ENCODE data around the gene CILP2.

Gene CILP2

DNA sequence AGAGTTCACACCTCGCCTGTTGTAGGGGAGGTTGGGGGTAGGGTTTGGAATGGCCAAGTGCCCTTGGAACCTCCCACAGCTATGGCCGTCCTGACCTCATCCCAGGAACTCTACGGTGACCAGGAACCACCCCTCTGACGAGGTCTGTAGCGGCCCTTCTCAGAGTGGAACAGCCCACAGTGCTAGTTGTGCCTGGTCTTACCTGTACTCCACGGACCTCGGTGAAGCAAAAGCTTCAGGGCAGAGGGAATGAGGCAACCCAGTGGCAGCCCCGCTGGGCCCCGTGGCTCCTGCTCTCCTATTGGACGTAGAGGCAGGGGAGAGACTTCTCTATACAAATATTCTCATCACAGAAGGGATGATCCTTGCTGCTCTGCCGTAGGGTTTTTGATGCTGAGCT is 29.8 kb upstream of the CILP2 start:
- no peak overlapping the region for H3K4me3 ChIP-seq (ENCODE audit: low read depth, low read length)
- TF ChIP-seq, protein P1, sequence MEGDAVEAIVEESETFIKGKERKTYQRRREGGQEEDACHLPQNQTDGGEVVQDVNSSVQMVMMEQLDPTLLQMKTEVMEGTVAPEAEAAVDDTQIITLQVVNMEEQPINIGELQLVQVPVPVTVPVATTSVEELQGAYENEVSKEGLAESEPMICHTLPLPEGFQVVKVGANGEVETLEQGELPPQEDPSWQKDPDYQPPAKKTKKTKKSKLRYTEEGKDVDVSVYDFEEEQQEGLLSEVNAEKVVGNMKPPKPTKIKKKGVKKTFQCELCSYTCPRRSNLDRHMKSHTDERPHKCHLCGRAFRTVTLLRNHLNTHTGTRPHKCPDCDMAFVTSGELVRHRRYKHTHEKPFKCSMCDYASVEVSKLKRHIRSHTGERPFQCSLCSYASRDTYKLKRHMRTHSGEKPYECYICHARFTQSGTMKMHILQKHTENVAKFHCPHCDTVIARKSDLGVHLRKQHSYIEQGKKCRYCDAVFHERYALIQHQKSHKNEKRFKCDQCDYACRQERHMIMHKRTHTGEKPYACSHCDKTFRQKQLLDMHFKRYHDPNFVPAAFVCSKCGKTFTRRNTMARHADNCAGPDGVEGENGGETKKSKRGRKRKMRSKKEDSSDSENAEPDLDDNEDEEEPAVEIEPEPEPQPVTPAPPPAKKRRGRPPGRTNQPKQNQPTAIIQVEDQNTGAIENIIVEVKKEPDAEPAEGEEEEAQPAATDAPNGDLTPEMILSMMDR (IDR thresholded peaks at IDR 0.05; ENCODE audit: borderline replicate concordance, insufficient read depth, low read depth, low read length) = no peak

DNA sequence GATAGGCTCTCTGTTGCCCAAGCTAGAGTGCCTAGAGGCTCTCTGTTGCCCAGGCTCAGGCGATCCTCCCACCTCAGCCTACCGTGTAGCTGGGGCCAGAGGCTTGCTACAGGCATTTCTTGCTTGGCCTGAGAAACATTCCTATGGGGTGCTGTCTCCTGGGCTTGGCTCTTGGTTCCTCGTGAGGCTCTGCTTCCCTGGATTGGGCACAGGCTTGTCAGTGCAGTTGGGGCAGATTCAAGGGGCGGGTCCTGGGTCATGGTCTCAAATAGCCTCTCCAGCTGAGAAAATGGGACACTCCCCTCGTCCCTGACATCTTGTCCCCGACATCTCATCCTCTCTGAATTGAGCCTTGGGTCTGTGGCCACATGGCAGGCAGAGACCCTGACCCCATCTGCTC is 27.6 kb upstream of the CILP2 start:
- TF ChIP-seq, protein P1 (IDR thresholded peaks at IDR 0.05; ENCODE audit: borderline replicate concordance, insufficient read depth, low read depth, low read length) = no peak
- no peak overlapping the region for H3K4me3 ChIP-seq (ENCODE audit: low read depth, low read length)

DNA sequence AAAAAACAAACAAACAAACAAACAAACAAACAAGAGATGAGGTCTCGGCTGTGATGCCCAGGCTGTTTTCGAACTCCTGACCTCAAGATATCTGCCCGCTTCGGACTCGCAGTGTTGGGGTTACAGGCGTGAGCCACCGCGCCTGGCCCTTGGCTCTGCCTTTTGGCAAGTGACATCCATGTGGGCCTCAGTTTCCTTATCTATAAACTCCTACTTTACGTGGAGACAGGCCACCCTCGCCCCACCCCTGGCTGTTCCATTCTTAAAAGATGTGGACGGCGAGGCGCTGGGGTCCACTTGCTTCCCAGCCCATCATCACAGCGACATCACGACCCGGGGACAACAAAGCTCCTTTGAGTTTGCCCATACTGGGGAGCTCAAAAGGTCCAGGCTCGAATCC is 24.4 kb upstream of the CILP2 start:
- TF ChIP-seq, protein P1 (IDR thresholded peaks at IDR 0.05; ENCODE audit: borderline replicate concordance, insufficient read depth, low read depth, low read length) = no peak
- H3K4me3 ChIP-seq (ENCODE audit: low read depth, low read length) = no peak overlapping the region

DNA sequence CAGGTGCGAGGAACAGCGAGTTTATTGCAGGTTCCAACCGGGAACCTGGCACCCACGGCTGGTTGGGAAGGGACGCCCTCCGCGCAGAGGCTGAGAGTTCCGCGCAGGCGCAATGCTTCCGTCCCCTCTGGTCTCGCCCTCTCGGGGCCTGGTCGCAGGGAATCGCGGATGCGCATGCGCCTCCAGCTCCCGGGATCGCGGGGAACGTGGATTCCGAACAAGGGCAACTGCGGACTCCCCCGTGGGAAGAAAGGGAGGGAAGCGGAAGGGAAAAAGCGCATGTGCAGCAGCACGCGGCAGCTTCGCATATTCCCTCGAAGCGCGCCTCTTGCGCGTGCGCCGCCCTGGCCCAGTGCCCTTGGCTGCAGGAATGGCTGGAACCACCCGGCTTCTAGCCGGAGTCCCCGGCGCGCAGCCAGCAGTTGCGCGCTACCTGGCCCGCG is 23.8 kb upstream of the CILP2 start:
- no peak overlapping the region for H3K4me3 ChIP-seq (ENCODE audit: low read depth, low read length)
- TF ChIP-seq, protein P1 (IDR thresholded peaks at IDR 0.05; ENCODE audit: borderline replicate concordance, insufficient read depth, low read depth, low read length) = no peak

DNA sequence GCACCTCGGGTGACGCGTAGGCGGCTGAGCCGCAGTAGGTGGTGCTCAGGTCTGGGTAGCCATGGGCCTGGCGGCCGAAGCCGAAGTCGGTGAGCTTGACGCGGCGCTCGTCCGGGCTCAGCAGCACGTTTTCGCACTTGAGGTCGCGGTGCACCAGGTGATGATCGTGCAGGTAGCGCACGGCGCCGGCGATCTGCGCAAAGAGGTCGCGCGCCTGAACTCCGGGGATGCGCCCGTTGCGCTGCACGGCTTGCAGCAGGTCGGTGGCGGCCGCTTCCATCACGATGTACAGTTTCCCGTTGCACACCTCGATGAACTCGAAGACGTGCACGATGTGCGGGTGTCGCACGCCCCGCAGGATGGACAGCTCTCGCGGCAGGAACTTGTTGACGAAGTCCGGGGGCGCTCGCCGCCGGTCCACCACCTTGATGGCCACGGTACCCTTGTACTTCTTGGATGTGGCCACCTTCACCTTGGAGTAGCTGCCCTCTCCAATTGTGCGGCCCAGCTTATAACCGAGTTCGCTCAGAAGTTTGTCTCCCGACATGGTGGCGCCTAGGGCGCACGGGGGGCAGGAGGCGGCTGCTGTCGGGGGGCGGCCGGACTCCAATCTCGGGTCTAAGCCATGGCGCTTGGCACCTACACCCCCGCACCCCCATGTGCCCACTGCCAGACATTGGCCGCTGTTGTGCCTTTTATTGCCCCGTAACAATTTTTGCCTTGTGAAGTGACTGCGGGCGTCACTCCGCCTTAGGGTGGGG is 23.0 kb upstream of the CILP2 start, which contains the start of gene TSSK6:
Gene TSSK6, minus strand, starts transcription at position 668 of the 761 bp plus-strand sequence. Its CDS starts 121 bp downstream, at position 547.
- TF ChIP-seq, protein P1 (IDR thresholded peaks at IDR 0.05; ENCODE audit: borderline replicate concordance, insufficient read depth, low read depth, low read length) = no peak
- peak within 1 kb of the TSS; percentile 77 for H3K4me3 ChIP-seq (ENCODE audit: low read depth, low read length)

DNA sequence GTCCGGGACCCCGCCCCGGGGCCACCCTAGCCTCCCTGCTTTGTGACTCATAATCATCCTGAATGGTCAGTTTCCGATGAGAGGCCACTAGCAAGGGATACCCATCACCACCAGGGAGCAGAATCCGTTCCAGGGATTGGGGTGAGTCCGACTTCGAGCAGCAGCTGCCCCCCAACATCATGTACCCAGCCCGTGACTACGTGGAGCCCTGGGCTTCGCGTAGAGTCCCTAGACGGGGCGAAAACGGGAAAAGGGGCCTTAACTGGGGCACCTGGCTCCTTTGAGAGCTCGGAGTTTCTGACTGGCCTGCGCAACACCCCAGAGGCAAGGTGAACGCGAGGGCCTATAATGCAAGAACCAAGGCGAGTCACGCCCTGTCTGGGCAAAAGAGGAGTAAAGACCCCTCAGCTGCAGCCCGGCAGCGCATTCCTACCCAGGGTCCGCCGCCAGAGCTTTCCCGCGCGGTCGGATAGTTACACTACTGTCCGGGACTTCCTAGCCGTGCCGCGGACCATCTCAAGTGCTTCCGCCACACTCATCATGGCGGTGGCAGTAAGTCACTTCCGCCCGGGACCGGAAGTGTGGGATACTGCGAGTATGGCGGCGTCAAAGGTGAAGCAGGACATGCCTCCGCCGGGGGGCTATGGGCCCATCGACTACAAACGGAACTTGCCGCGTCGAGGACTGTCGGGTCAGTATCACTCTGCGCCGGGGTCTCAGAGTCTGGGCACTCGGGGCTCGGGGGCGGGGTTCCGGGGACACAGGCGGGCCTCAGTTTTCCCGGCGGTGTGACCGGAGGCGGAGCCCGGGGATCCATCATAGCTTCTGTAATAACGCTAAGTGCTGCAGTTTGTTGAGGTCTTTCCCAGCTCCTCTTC is 22.2 kb upstream of the CILP2 start, which contains the start of gene NDUFA13:
Gene NDUFA13, plus strand, starts transcription at position 584 of the 878 bp plus-strand sequence. Its CDS starts 14 bp downstream, at position 598.
- TF ChIP-seq, protein P1 (IDR thresholded peaks at IDR 0.05; ENCODE audit: borderline replicate concordance, insufficient read depth, low read depth, low read length) = no peak
- peak within 1 kb of the TSS; percentile 77 for H3K4me3 ChIP-seq (ENCODE audit: low read depth, low read length)

All from GM12875 (cell line).